Activated CD4-positive, CD25-positive, alpha-beta regulatory T cell (primary cell): Measurements from ENCODE around the gene EYA2.
"Not testable (repeated sequence)": the region's sequence is repeated elsewhere in the genome, so short reads cannot be mapped to it uniquely, and the experiment has no call there.

Source experiments
- DNase-seq, 4 experiments: peaks; one replicate each; lab custom pipeline; 2025; lab: John Stamatoyannopoulos, UW

Gene EYA2

DNA sequence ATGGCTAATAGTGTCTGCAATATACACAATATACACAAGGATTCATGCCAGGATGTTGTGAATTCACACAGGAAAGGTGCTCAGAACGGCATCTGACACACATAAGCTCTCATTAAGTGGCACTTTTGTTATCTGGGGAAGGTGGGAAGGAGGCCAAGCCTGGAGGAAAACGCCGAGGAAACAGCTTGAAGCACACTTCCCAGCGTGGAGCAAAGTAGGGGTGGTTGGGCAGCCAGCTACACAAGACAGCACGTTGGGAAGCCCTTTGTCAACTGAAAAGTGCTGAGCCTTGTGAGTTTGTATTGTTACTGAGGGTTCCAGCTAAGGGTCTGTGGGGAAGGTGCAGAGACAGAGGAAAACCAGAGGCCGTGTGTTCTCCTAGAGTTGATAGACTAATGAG, 280.9 kb downstream of the EYA2 start:
- DNase-seq, result no peak

DNA sequence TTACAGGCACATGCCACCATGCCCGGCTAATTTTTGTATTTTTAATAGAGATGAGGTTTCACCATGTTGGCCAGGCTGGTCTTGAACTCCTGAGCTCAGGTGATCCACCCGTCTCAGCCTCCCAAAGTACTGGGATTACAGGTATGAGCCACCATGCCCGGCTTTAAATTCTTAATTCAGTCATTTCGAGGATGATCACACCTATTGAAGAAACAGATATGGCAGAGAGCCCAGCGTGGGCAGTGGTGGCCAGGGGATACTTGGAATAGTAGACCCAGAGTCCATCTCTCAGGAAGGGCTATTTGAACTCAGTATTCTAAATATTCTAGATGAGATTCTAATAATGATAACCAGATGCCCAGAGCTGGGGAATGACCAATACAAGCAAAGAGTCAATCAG, 281.6 kb downstream of the EYA2 start:
- DNase-seq, result not testable (repeated sequence)

DNA sequence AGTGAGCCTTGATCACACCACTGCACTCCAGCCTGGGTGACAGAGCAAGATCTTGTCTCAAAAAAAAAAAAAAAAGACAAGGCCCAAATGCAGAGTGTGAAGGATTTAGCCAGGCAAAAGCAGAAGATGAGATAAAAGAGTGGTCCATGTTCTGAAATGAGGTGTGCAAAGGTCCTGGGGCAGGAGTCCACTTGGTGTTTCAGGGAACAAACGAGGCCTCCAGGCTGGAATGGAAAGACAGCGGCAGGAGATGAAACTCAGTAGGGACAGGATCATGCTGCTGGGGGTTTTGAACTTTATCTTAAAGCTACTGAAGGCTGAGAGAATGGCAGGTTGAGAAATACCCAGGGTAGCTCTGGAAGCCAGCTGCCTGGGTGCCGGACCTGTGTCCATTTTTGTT, 283.6 kb downstream of the EYA2 start:
- no peak for DNase-seq

DNA sequence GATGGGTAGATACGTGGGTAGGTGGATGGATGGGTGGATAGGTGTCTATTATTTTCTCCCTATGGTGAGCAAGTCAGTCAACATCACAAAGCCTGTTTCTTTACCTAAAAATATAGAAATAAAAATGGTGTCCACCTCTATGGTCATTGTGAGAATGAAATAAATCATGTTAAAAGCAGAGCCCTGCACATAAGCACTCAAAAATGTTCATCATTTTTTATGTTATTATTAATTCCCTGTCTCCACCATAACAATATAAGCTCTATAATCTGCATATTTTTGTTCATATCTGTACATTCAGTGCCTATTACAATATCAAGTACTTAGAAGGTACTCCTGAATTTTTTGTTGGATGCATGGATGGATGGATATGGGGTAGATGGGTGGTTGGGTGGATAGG, 284.2 kb downstream of the EYA2 start:
- no peak for DNase-seq

DNA sequence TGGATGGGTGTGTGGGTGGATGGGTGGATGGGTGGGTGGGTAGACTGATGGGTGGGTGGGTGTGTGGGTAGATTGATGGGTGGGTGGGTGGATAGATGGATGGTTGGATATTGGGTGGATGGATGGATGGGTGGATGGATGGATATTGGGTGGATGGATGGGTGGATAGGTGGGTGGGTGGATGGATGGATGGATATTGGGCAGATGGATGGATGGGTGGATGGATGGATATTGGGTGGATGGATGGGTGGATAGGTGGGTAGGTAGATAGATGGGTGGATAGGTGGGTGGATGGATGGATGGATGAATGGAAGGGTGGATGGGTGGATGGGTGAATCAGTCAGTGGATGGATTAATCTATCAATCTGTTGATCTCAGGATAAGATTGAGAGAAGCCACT, 284.6 kb downstream of the EYA2 start:
- DNase-seq, result no peak

DNA sequence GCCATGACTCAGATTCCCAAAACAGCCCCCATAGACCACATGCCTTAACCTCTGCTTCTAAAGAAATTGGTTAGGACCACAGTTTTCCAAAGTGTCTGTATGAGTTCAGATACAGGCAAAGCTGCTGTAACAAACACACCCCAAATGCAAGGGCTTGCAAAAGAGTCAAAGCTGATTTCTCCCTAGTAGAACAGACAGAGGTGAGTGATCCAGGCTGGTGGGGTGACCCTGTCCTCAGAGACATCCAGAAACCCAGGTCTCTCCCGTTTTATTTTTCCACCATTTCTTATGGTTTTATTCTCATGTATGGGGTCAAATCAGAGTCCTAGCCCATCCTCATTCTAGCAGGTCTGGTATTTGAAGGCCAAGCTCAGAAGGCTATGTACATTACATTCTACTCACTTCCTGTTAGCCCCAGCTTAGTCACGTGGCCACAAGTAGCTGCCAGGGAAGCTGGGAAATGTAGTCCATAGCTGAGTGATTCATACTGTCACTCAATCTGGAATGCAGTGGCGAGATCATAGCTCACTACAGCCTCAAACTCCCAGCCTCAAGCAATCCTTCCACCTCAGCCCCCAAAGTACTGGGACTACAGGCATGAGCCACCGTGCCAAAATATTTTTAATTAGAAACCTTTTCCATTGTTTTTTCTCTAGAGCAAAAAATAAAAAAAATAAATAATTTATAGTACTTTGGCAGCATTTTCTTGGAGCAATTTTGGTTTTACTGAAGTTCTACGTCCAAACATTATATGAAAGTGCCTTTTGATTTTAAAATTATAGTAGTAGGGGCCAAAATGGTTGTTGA, 286.6 kb downstream of the EYA2 start:
- no peak for DNase-seq

DNA sequence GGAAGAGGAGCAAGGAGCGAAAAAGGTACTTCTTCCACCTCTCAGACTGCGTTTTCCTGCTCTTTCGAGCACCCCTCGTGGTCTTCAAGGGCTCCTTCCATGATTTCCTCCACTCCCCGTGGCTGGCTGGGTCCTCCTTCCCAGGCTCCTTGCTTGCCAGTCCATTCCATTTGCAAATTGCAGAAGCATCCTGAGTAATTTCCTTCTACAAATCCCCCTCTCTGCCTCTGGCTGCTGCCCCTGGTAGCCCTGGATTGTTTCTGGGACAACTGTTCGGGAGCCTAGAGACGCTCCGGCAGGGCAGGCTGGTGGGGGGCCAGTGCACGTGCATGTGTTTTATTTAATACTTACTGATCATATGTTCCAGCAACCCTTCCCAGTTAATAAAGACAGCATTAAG, 288.7 kb downstream of the EYA2 start:
- no peak for DNase-seq

DNA sequence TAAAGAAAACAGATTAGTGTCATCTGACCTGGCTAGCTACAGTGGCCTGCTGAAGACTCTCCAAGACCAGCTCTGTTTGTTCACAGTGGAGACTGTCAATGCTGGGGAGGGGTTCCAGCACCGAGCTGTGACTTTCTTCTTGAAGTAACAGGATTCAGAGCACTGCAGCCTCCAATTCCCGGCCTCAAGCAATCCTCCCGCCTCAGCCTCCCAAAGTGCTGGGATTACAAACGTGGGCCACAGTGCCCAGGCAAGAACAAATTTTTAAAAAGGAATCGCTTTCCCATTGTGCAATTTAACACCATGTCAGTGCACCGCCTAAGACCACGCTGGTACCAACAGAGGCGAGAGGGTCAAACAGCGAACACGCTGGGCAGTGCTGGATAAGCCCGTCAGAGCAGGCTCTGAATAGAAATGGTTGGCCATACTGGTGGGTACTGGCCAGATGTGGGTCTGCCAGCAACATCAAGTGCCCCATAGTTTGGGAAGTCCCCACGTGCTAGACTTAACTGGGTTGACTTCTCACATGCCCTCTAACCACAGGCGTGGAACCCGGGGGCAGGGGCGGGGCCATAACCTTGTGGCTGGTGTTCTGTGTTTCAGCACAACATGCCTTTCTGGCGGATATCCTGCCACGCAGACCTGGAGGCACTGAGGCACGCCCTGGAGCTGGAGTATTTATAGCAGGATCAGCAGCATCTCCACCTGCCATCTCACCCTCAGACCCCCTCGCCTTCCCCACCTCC, 293.0 kb downstream of the EYA2 start:
- DNase-seq, result no peak

DNA sequence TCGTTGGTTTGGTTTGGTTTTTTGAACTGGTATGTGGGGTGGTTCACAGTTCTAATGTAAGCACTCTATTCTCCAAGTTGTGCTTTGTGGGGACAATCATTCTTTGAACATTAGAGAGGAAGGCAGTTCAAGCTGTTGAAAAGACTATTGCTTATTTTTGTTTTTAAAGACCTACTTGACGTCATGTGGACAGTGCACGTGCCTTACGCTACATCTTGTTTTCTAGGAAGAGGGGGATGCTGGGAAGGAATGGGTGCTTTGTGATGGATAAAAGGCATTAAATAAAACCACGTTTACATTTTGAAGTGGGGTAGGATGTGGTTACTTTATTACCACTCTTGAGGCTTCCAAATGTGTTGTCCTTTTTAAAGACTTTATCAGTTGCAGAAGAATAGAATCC, 293.9 kb downstream of the EYA2 start:
- no peak for DNase-seq

DNA sequence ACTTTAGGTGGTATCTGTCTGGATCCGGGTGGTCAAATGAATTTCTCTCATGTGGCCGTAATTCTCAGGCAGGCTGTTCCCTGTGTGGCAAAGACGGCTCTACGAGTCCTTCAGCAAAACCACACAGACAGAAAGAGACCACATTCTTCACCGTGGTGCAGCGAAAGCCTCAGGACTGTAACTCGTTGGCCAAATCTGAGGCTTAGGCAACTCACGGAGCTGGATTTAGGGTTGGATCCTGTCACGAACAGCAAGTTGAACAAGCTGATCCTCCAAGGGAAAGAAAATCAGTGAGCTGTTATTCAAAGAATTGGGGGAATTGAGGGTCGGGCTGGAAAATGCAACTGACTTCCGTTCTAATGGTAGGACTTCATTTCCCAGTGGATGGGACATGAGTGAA, 294.4 kb downstream of the EYA2 start:
- no peak for DNase-seq

DNA sequence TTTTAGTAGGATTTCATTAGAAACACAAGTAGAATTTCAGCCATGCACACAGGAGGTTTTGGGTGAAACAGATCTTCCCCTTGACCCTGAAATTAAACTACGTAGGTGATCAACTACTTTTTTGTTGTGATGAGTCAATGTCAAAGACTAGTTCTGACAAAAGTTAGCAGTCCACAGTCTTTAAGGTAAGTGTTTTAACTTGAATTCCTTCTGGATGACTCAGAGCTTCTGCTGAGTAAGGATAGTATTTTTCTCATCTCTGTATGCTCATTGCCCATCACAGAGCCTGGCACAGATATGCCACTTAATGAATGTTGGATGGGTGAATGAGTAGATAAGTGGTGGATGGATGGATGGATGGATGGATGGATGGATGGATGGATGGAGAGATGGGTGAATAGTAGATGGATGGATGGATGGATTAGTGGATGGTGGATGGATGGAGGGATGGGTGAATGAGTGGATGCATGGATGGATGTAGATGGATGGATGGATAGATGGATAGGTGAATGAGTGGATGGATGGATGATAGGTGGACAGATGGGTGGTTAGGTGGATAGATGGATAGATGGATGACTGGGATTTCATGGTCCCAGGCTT, 296.5 kb downstream of the EYA2 start:
- no peak for DNase-seq

DNA sequence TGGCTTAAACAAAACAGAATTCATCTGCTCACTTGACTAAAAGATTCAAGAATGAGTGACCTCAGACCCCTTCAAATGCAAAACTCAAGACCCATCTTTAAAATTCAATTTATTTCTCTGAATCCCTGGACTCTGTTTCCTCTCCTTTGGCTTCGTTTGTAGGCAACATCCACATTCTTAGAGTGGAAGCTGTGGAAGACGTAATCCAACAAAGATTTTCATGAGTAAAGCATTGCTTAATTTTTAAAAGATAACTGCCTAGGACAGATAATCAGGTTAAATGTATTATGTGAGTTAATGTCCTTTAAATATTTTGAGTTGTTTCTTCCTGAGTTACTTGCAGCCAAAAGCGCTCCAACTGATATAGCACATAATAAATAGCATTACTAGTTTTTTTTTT, 297.3 kb downstream of the EYA2 start:
- no peak for DNase-seq

DNA sequence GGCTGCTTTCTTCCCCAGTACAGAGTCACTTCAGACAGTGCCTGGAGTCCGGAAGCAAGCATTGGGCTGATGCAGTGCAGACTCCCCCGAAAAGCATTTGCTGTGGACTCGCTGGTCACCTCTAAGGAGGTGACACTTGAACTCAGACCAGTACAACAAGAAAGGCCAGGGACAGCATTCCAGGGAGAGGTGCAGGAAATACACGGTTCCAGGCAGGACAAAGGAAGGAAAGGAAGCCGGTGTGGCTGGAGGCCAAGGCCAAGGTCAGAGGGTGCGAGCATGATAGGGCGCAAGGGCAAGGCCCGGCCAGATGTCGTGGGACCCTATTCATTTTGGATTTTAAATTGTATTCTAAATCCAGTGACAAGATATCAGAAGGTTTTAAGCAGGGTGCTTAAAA, 300.9 kb downstream of the EYA2 start:
- DNase-seq, result no peak

DNA sequence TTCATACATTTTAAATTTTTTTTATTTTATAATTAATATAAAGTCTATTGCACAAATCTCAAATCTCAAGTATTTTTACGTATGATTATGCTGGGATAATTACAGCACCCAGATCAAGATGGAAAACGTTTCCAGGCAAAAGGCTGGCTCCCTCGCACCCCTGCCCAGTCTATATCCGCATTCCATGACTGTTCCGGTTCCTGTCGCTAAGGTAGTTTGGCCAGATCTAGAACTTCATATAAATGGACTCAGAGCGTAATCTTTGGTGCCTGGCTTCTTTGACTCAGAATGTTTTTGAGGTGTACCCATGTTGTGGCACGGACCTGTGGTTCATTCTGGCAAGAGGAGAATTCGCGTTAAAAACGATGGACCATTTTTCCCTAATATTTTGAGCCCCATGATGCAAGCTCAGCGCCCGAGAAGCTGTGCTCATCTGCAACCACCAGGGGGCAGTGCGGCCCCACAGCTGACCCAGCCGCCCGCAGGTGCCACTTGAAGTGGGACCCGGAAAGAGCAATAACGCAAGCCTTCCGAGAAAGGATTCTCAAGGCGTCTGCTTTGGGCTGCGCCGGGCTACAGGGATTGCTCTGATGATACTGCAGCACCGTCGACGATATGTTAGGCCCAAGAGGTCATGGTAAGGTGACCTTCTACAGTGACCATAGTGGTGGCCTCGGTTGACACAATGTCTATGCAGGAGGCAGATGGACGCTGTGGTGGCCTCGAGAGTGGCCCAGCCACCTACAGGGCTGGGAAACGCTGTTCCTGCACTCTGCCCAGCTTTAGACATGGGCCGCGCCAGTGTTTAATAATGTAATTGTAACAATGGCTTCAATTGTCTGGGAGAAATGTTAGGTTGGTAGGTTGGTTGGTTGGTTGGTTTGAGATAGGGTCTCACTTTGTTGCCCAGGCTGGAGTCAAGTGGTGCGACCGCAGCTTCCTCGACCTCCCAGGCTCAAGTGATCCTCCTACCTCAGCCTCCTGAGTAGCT, 301.7 kb downstream of the EYA2 start:
- peak; percentile 52 to 69 (median 59) for DNase-seq

DNA sequence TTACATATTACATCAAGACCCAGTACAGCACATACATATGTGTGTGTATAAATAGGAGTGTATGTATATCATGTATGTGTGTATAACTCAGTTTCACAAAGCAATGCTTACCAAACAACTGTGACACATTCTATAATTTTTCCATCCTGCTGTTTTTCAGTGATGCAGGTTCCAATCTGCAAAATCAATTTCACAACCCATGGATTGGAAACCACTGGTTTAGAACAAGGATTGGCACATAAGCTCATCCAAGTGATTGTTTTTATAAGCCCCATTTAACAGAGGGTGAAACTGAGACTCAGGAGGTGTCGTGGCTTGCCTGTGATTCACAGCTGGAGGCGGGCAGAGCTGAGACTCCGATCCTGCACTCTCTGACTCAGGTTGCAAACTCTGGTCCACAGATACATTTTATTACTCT, 303.6 kb downstream of the EYA2 start:
- DNase-seq, result no peak

DNA sequence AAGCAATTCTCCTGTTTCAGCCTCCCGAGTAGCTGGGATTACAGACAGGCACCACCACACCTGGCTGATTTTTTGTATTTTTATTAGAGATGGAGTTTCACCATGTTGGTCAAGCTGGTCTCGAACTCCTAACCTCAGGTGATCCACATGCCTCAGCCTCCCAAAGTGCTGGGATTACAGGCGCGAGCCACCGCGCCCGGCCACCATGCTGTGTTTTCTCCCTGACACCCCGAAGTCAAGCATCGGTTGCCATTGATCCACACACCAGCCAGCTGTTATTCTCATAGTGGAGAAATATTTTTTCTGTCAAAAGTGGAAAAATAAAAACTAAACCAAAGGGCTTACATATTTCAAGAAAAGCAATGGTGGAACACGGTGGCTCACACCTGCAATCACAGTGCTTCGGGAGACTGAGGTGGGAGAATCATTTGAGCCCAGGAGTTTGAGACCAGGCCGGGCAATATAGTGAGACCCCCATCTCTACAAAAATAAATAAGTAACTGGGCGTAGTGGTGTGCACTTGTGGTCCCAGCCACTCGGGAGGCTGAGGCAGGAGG, 304.4 kb downstream of the EYA2 start:
- DNase-seq, result no peak

DNA sequence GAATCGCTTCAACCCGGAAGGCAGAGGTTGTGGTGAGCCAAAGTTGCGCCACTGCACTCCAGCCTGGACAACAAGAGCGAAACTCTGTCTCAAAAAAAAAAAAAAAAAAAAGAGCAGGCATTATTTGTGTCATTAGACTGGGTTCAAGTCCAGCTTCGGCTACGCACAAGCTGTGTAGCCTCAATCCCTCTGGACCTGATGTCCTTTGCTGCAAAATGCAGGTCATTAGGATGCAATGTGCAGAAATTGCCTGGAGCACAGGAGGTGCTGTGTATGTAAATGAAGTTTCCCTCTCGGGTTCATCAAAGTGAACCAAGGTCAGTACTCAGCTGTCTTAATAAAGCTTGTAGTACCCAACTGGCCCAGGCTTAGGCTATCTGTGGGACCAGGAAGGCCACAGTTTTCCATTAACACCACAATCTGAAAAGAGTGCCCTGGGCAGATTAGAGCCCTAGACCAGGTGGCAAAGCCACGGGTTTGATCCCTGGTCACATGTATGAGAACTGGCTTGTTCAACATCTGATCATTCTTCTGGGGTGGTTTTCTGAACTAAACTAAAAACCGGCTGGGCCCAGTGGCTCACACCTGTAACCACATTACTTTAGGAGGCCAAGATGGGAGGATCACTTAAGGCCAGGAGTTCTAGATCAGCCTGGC, 306.6 kb downstream of the EYA2 start:
- DNase-seq, result no peak

DNA sequence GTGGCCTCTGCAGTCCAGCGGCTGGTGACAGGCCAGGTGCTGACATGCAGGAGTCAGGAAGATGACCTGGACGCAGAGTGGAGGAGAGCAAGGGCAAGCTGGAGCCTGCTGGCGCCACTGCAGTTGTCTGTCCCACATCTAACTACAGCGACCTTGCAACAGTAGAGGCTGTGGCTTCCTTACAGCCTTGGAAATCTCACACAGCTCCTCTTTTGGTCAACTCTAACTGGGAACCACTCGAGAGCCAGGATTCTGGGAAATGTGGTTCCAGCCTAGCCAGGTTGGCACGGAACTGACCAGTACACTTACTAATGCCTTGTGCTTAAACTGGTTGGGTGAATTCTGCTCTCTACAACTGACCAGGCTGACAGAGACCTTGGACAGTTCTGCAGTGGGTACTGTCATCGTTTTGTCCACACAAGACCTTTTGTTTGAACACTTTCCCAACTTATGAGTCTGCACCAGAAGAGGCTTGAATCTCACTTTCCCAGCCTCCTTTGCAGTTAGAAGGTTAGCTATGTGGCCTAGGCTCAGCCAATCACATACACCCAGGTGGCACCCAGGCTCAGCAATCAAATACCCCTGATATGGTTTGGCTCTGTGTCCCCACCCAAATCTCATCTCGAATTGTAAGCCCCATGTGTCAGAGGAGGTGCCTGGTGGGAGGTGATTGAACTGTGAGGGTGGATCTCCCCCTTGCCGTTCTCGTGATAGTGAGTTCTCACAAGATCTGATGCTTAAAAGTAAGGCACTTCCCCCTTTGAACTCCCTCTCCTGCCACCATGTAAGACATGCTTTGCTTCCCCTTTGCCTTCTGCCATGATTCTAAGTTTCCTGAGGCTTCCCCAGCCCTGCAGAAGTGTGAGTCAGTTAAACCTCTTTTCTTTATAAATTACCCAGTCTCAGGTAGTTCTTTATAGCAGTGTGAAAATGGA, 308.4 kb downstream of the EYA2 start:
- DNase-seq, result no peak

DNA sequence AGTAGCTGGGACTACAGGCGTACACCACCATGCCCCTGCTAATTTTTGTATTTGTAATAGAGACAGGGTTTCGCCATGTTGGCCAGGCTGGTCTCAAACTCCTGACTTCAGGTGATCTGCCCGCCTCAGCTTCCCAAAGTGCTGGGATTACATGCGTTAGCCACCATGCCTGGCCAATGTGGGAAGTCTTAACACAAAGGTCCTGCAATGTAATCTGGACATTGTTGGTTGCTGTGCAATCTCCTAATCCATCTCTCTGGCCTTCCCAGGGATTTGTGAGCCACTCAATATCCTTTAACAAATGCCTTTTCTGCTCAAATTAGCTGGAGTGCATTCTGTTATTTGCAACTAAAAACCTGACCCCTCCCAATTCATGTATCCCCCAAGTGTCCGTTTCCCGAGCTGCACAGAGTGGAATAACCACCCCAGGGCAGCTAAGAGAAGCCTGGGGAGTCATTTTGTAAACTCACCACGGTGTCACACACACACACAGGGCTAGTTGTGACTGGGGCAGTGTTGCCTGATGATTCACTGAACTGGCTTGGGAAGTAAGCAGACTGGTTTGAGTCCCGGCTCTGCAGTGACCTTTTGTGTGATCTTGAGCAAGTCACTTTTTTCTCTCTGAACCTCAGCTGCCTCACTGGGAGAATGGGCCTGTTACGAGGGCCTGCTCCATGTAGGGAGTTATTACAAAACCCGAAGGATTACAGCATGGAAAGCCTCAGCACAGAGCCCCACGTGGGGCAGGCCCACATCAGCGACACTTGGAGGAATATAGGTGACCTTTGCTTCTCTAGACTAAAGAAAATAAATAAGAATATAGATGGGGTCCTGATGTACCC, 309.6 kb downstream of the EYA2 start:
- no peak for DNase-seq
